ENCODE measurements around the gene RPS6KB2.

Gene RPS6KB2

DNA sequence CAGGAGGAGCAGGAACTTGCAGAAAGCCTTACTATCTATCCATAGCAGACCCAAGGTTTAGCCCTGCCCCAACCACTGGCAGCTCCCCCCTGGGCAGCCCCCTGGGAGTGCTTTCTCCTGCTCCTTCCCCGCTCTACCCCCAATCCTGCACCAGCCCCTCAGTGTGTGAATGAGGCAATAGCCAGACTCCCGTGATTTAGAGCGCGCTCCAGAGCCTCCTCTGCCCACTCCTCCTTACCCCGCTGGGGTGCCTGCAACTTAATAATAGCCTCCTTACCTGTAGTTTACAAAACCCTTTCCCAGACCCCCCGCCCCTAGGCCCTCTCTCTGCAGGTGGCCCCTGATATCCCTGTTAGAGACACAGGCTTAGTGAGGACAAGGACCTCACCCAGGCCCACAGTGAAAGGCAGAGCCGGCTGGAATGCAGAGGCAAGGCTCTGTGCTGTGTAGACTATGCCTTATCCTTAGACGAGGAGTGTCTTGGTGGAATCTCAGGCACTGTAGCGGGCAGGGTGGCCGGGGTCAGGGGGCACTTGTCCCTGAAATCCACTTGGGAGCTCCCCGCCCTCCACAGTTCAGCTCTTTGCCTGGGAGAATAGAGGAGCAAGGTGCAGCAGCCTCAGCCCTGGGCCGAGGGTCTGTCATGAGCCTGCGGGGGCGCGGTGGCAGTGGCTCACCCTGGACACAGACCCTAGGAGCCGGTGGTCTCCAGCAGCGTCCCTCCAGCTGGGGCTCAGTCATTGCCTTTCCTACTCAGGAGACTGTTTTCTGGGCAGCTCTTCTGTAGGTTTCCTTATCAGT is 17.1 kb upstream of the RPS6KB2 start:
- Histone ChIP-seq H3K4me3 (ENCODE audit: low read depth, low read length) (no peak overlapping the region), H3K36me3 (replicated peaks) (no peaks in the 10 kb centered on the region), H3K27ac (no peak overlapping the region), H3K27me3 (replicated peaks) (peaks cover 15% of the 10 kb centered on the region)
- TF ChIP-seq, protein P1, sequence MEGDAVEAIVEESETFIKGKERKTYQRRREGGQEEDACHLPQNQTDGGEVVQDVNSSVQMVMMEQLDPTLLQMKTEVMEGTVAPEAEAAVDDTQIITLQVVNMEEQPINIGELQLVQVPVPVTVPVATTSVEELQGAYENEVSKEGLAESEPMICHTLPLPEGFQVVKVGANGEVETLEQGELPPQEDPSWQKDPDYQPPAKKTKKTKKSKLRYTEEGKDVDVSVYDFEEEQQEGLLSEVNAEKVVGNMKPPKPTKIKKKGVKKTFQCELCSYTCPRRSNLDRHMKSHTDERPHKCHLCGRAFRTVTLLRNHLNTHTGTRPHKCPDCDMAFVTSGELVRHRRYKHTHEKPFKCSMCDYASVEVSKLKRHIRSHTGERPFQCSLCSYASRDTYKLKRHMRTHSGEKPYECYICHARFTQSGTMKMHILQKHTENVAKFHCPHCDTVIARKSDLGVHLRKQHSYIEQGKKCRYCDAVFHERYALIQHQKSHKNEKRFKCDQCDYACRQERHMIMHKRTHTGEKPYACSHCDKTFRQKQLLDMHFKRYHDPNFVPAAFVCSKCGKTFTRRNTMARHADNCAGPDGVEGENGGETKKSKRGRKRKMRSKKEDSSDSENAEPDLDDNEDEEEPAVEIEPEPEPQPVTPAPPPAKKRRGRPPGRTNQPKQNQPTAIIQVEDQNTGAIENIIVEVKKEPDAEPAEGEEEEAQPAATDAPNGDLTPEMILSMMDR (IDR thresholded peaks at IDR 0.05; ENCODE audit: low read depth, low read length, missing control alignments): no peak
- in situ Hi-C loops (cut with HindIII; ENCODE audit: low pct_ligation_motif_present, low sequenced_read_pairs): no loop called here
- no peak for DNase-seq

DNA sequence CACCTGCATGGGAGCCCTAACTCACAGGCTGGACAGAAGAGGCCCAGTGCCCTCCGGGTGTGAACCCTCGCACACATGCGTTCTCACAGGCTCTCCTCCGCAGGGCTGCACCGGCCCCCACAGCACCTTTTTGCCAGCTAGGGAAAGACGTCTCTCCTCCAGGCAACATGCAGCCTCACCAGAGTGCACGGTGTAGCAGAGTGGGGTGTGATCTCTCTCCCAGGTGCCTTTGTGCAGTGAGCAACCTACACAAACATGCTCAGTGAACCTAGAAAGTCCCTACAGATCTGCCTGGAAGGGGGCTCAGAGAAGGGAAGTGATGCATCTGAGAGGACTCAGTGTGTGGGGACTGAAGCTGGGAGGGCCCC is 16.5 kb upstream of the RPS6KB2 start:
- Histone ChIP-seq H3K4me3 (ENCODE audit: low read depth, low read length) (no peak overlapping the region), H3K27me3 (replicated peaks) (peaks cover 15% of the 10 kb centered on the region), H3K36me3 (replicated peaks) (no peaks in the 10 kb centered on the region), H3K27ac (no peak overlapping the region)
- in situ Hi-C loops (cut with HindIII; ENCODE audit: low pct_ligation_motif_present, low sequenced_read_pairs): no loop called here
- TF ChIP-seq, protein P1 (IDR thresholded peaks at IDR 0.05; ENCODE audit: low read depth, low read length, missing control alignments): no peak
- no peak for DNase-seq

DNA sequence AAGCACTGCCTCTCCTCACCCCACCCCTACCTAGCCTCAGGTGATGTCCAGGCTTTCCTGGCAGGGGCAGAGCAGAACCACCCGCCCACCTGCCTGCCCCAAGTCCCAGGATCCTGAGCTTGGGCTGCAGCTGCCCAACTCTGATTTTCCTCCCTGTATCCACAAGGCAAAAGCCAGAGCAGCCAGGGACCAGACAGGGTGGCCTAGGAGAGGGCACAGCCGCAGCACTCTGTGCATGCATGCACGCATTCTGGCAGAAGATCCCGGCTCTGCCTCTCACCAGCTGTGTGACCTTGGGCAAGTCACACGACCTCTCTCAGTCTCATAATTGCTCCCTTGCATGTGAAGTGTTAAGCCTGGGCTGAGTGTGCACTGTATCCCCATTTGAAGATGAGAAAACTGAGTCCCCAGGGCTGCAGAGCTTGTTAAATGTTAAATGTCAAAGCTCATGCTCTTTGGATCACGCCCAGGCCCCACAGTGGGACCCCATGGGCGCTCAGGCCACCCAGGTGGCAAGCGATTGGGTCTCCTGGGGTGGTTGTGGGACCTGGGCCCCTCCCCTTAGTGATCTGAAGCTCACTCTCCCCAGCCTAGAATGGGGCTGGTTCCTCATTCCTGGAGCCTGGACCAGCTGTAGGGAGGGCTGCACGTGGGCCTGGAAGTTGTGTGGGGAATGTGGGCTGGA is 15.7 kb upstream of the RPS6KB2 start:
- Histone ChIP-seq H3K27me3 (replicated peaks) (peaks cover 15% of the 10 kb centered on the region), H3K36me3 (replicated peaks) (no peaks in the 10 kb centered on the region), H3K4me3 (ENCODE audit: low read depth, low read length) (no peak overlapping the region), H3K27ac (no peak overlapping the region)
- DNase-seq: no peak
- TF ChIP-seq, protein P1 (IDR thresholded peaks at IDR 0.05; ENCODE audit: low read depth, low read length, missing control alignments): no peak
- in situ Hi-C loops (cut with HindIII; ENCODE audit: low pct_ligation_motif_present, low sequenced_read_pairs): no loop called here

DNA sequence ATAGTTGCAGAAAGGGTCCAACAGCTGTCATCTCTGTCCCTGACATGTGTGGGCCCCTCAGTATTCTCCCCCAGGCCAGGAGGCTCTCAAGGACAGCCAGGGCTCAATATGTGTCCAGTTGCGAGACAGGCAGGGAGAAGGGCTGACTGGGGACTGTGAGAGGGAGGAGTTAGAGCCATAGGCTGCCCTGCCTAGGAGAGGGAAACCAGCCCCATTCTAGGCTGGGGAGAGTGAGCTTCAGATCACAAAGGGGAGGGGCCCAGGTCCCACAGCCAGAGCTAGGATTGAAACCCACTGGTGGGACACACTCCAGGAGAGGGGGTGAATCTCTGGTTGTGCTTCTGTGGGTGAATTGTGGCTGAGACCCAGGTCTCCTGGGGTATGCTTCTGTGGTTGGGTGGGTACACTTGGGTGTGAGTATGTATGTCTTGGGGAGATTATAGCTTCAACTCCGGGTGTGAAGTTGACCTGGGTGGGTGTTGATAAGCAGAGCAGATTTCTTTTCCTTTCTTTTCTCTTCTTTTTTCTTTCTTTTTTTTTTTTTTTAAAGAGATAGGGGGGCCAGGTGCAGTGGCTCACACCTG is 14.9 kb upstream of the RPS6KB2 start:
- peaks cover 15% of the 10 kb centered on the region for H3K27me3 ChIP-seq (replicated peaks)
- no peaks in the 10 kb centered on the region for H3K36me3 ChIP-seq (replicated peaks)
- in situ Hi-C loops (cut with HindIII; ENCODE audit: low pct_ligation_motif_present, low sequenced_read_pairs): no loop called here
- no peak overlapping the region for H3K27ac ChIP-seq
- H3K4me3 ChIP-seq (ENCODE audit: low read depth, low read length): no peak overlapping the region
- no peak for DNase-seq
- TF ChIP-seq, protein P1 (IDR thresholded peaks at IDR 0.05; ENCODE audit: low read depth, low read length, missing control alignments): no peak

DNA sequence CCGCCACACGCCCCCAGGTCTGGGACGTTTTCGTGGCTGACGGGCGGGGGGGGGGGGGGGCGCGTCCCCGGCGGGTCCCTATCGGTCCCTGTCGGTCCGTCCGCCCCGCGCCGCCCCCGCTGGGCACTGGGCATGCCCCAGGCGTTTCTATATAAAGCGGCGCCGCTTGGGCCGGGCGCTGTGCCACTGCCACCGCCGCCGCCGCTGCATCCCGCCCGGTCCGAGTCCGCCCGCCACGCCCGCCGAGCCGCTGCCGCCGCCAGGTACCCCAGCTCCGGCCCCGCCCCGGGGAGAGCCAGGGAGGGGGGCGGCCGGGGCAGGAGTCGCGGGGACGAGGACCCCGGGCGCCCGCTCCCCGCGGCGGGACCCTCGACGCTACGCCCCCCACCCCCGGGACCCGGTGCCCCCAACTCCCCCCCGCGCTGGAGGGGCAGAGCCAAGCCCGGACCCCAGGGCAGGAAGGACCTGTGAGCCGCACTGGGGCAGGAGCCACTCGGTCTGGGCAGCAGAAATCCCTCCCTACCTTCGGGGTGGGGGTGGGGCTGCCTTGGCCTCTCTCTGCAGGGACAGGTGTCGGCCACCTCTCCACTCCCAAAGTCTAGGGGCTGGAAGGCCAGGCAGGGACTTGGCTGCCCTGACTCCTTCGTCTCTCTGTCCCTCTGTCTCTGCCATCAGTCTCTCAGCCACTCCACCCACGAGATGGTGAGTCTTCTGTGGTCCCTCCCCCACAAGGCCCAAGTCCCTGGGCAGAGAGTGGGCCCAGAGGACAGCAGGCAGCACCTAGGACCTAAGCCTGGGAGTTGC is 12.6 kb upstream of the RPS6KB2 start, which contains the start of gene CARNS1:
Gene CARNS1 (plus strand): TSS at position 178 of the 804 bp plus-strand sequence. CDS start 522 bp downstream, at position 700.
- Histone ChIP-seq H3K36me3 (replicated peaks) (no peaks in the 10 kb centered on the region), H3K27ac (no peak within 1 kb of the TSS), H3K4me3 (ENCODE audit: low read depth, low read length) (no peak within 1 kb of the TSS), H3K27me3 (replicated peaks) (peaks cover 15% of the 10 kb centered on the region)
- no peak for DNase-seq
- TF ChIP-seq, protein P1 (IDR thresholded peaks at IDR 0.05; ENCODE audit: low read depth, low read length, missing control alignments): no peak
- in situ Hi-C loops (cut with HindIII; ENCODE audit: low pct_ligation_motif_present, low sequenced_read_pairs): no loop called here

Measured in brain microvascular endothelial cell (primary cell).